Measurements from ENCODE around the gene CCDC184.
A peak's percentile ranks its signal among the peaks of the same experiment; 100 is the strongest.

Gene CCDC184

GRCh38 chr12:48189331-48190125, 6.1 kb downstream of the CCDC184 start:
- no peak for TF ChIP-seq ZFX (IDR thresholded peaks at IDR 0.05)
- peak; percentile 94 for TF ChIP-seq CTCF (conservative IDR thresholded peaks at IDR 0.05)
- H3K27ac ChIP-seq: no peak overlapping the region

- TF ChIP-seq ZFX (IDR thresholded peaks at IDR 0.05): no peak
- TF ChIP-seq CTCF (conservative IDR thresholded peaks at IDR 0.05): no peak
- no peak overlapping the region for H3K27ac ChIP-seq
Measured at GRCh38 chr12:48191096-48191495, 7.7 kb downstream of the CCDC184 start.

- TF ChIP-seq CTCF (conservative IDR thresholded peaks at IDR 0.05): no peak
- no peak for TF ChIP-seq ZFX (IDR thresholded peaks at IDR 0.05)
Measured at GRCh38 chr12:48192861-48193260, 9.4 kb downstream of the CCDC184 start.

GRCh38 chr12:48193623-48194022, 10.2 kb downstream of the CCDC184 start:
- TF ChIP-seq CTCF (conservative IDR thresholded peaks at IDR 0.05) (no peak), ZFX (IDR thresholded peaks at IDR 0.05) (no peak)
- no peak overlapping the region for H3K27ac ChIP-seq

More at GRCh38 chr12:48192861-48193260, 9.4 kb downstream of the CCDC184 start:
- H3K27ac ChIP-seq: no peak overlapping the region

- TF ChIP-seq ZFX (IDR thresholded peaks at IDR 0.05) (no peak), CTCF (conservative IDR thresholded peaks at IDR 0.05) (no peak)
- H3K27ac ChIP-seq: no peak overlapping the region
Measured at GRCh38 chr12:48194799-48195201, 11.4 kb downstream of the CCDC184 start.

GRCh38 chr12:48197549-48197970, 14.1 kb downstream of the CCDC184 start:
- TF ChIP-seq CTCF (conservative IDR thresholded peaks at IDR 0.05) (peak; percentile 64), ZFX (IDR thresholded peaks at IDR 0.05) (no peak)
- no peak overlapping the region for H3K27ac ChIP-seq

- TF ChIP-seq ZFX (IDR thresholded peaks at IDR 0.05): no peak
- no peak for TF ChIP-seq CTCF (conservative IDR thresholded peaks at IDR 0.05)
- H3K27ac ChIP-seq: no peak overlapping the region
Measured at GRCh38 chr12:48197971-48198671, 14.7 kb downstream of the CCDC184 start.
